Keratinocyte (primary cell): ENCODE data around the gene MBP. TPM values are rescaled to one million over a fixed set of nuclear protein-coding genes. Genes with fewer than 3 reads are reported as not detected.

Experiments used
- DNase-seq: peaks from one replicate; pipeline ENCODE4 v3.0.0-alpha.2; 2011; ENCODE audit warnings: low read depth, missing footprints, low spot score
- FAIRE-seq: peaks from 2 replicates; lab custom pipeline; 2011; peaks lifted over from hg19 to GRCh38; lab: Jason Lieb, UNC
- H2AFZ ChIP-seq: 2 replicates; pipeline ENCODE4 v1.6.0; 2012; ENCODE audit warnings: low read length, control low read depth, inconsistent platforms; ENCODE audit not compliant: control insufficient read depth
- H3K27ac ChIP-seq: 2 replicates; pipeline ENCODE4 v1.5.1; 2011; ENCODE audit warnings: low read length; ENCODE audit not compliant: control insufficient read depth, insufficient read depth
- H3K27me3 ChIP-seq: 3 replicates; pipeline ENCODE4 v1.6.0; 2011; ENCODE audit warnings: low read length; ENCODE audit not compliant: control insufficient read depth, insufficient read depth; ENCODE audit errors: extremely low read depth
- H3K36me3 ChIP-seq, 2 experiments: 2 replicates in 1 of 2; 3 replicates in 1 of 2; pipeline ENCODE4 v1.5.1; 2011; ENCODE audit warnings: low read length in 2 of 2, mild to moderate bottlenecking in 1 of 2; ENCODE audit not compliant: control insufficient read depth in 2 of 2, insufficient read depth in 2 of 2; ENCODE audit errors: extremely low read depth in 1 of 2
- H3K4me1 ChIP-seq: 3 replicates; pipeline ENCODE4 v1.5.1; 2011; ENCODE audit warnings: low read length; ENCODE audit not compliant: control insufficient read depth, insufficient read depth; ENCODE audit errors: extremely low read depth
- H3K4me2 ChIP-seq: 3 replicates; pipeline ENCODE4 v1.6.0; 2011; ENCODE audit warnings: low read depth, low read length; ENCODE audit not compliant: control insufficient read depth, insufficient read depth; ENCODE audit errors: extremely low read depth
- H3K4me3 ChIP-seq, 3 experiments: fragments of 200-600 bp in 1 of 3; sonication (generic) in 1 of 3; 2 replicates in 2 of 3; 3 replicates in 1 of 3; pipeline ENCODE4 v1.5.1; 2011 to 2016; ENCODE audit warnings: low read length in 3 of 3, mild to moderate bottlenecking in 3 of 3, control low read depth in 2 of 3, inconsistent platforms in 1 of 3, low read depth in 1 of 3, mixed read lengths in 1 of 3, mixed run types in 1 of 3, moderate library complexity in 1 of 3; ENCODE audit not compliant: control insufficient read depth in 2 of 3, insufficient read depth in 2 of 3; ENCODE audit errors: extremely low read depth in 1 of 3
- H3K79me2 ChIP-seq: 2 replicates; pipeline ENCODE4 v1.6.0; 2012; ENCODE audit warnings: low read length; ENCODE audit not compliant: control insufficient read depth, insufficient read depth
- H3K9ac ChIP-seq: 3 replicates; pipeline ENCODE4 v1.6.0; 2011; ENCODE audit warnings: low read length; ENCODE audit not compliant: control insufficient read depth, insufficient read depth; ENCODE audit errors: extremely low read depth
- H3K9me1 ChIP-seq: 3 replicates; pipeline ENCODE4 v1.6.0; 2011; ENCODE audit warnings: low read length; ENCODE audit not compliant: control insufficient read depth, insufficient read depth; ENCODE audit errors: extremely low read depth
- H3K9me3 ChIP-seq: 2 replicates; pipeline ENCODE4 v1.5.1; 2012; ENCODE audit warnings: low read depth, low read length; ENCODE audit not compliant: control insufficient read depth
- H4K20me1 ChIP-seq: 3 replicates; pipeline ENCODE4 v1.6.0; 2011; ENCODE audit warnings: low read length; ENCODE audit not compliant: control insufficient read depth, insufficient read depth; ENCODE audit errors: extremely low read depth
- EZH2 ChIP-seq: IDR thresholded peaks from one replicate; pipeline ENCODE4 v1.6.1; 2012; ENCODE audit warnings: inconsistent platforms, mild to moderate bottlenecking, low read length, moderate library complexity
- dilution Hi-C: fragments of 300-500 bp; cut with MboI; formaldehyde crosslinking; loops from one replicate; pipeline ENCODE4 v1.7.0; 2020; ENCODE audit warnings: low sequenced_read_pairs; ENCODE audit not compliant: extremely low pct_ligation_motif_present
- polyA plus RNA-seq, 5 experiments: library from polyadenylated mRNA; depleted of rRNA in 3 of 5; stranded (reverse) in 3 of 5; stranded (forward) in 1 of 5; unstranded in 1 of 5; fragments of >200 nt; gene quantifications; 1 replicate in 1 of 5; 2 replicates in 3 of 5; 3 replicates in 1 of 5; pipeline versions ENCODE4 v1.2.1 to v1.2.3, GENCODE V29; 2011 to 2012; ENCODE audit warnings: missing spikeins in 2 of 5, low read depth in 1 of 5, low replicate concordance in 1 of 5
- TF ChIP-seq, protein P1 (sequence below), 3 experiments: IDR thresholded peaks in 1 of 3; conservative IDR thresholded peaks in 1 of 3; optimal IDR thresholded peaks in 1 of 3; 2 replicates in 2 of 3; 3 replicates in 1 of 3; pipeline versions ENCODE3 to v1.5.1; 2011; ENCODE audit warnings: low read length in 3 of 3, mild to moderate bottlenecking in 3 of 3, moderate library complexity in 2 of 3, control low read depth in 1 of 3, inconsistent platforms in 1 of 3; ENCODE audit not compliant: insufficient read depth in 2 of 3; ENCODE audit errors: extremely low read depth in 1 of 3

The MBP gene
- polyA plus RNA-seq, 1 donor (not counting 4 experiments of a cell fraction or from before 2014, with no cell fraction given) = 38.7 TPM

DNA sequence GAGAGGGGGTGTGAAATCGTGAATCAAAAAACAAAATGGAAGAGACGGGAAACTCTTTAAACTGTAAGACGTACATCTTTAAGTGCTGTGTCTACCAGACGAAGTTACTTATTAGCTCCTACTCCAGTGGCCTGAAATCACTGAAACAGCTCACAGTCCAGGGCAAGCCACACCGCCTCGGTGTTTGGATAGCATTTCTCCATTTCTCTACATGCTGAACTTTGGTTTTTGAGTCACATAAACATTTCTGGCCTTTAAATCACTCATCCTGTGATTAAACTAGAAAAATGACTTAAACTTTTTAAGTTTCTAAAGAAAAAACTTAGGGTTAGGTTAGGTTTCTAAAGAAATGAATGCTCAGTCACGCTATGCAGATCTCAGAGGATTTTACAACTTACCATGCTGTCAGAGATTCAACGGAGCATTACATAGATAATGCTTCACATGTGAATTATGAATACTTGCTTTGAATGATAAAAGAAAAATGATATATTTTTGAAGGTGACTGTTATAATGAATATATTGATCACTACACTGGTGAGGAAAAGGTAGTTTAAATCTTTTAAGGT is 138.4 kb downstream of the MBP start:
- Histone ChIP-seq H3K4me2 (no peak overlapping the region), H3K9me3 (no peaks in the 10 kb centered on the region), H3K79me2 (no peaks in the 10 kb centered on the region), H3K9ac (no peak overlapping the region), H4K20me1 (no peaks in the 10 kb centered on the region), H3K27ac (no peak overlapping the region), H3K36me3 (no peaks in the 10 kb centered on the region), H3K4me3 (no peak overlapping the region), H2AFZ (no peak overlapping the region), H3K27me3 (peaks cover 7% of the 10 kb centered on the region), H3K4me1 (no peaks in the 10 kb centered on the region), H3K9me1 (no peaks in the 10 kb centered on the region)
- dilution Hi-C loops = no loop called here
- FAIRE-seq (no peak), DNase-seq (no peak)
- TF ChIP-seq, protein P1, sequence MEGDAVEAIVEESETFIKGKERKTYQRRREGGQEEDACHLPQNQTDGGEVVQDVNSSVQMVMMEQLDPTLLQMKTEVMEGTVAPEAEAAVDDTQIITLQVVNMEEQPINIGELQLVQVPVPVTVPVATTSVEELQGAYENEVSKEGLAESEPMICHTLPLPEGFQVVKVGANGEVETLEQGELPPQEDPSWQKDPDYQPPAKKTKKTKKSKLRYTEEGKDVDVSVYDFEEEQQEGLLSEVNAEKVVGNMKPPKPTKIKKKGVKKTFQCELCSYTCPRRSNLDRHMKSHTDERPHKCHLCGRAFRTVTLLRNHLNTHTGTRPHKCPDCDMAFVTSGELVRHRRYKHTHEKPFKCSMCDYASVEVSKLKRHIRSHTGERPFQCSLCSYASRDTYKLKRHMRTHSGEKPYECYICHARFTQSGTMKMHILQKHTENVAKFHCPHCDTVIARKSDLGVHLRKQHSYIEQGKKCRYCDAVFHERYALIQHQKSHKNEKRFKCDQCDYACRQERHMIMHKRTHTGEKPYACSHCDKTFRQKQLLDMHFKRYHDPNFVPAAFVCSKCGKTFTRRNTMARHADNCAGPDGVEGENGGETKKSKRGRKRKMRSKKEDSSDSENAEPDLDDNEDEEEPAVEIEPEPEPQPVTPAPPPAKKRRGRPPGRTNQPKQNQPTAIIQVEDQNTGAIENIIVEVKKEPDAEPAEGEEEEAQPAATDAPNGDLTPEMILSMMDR (optimal IDR thresholded peaks at IDR 0.05 in 1 of 3, IDR thresholded peaks at IDR 0.05 in 1 of 3, conservative IDR thresholded peaks at IDR 0.05 in 1 of 3; ENCODE audit: extremely low read depth in 1 of 3, insufficient read depth in 2 of 3, low read length in 3 of 3) = no peak
- TF ChIP-seq EZH2 = no peak

DNA sequence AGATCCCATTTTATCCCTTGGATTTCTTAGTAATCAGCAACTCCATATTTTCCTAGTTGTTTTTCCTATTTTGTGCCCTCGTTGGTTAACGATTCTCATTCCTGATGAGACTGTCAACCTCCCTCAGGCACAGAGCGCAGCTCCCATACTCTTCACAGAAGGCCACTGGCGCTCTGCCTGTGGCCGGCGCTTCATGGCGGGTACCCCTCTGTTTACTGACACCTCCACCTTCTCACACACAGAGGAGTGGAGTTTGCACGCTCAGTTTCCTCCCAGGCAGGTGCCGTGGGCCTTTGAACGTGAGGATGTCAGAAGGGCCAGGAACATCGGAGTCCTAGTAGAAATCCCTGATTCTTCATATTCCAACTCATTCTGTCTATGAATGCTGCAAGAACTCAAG is 139.0 kb downstream of the MBP start:
- Histone ChIP-seq H3K27ac (no peak overlapping the region), H3K9me3 (no peaks in the 10 kb centered on the region), H3K27me3 (peaks cover 7% of the 10 kb centered on the region), H3K79me2 (no peaks in the 10 kb centered on the region), H2AFZ (no peak overlapping the region), H3K4me2 (no peak overlapping the region), H4K20me1 (no peaks in the 10 kb centered on the region), H3K4me1 (no peaks in the 10 kb centered on the region), H3K9ac (no peak overlapping the region), H3K36me3 (no peaks in the 10 kb centered on the region), H3K4me3 (no peak overlapping the region), H3K9me1 (no peaks in the 10 kb centered on the region)
- FAIRE-seq (no peak), DNase-seq (no peak)
- TF ChIP-seq, protein P1 (optimal IDR thresholded peaks at IDR 0.05 in 1 of 3, IDR thresholded peaks at IDR 0.05 in 1 of 3, conservative IDR thresholded peaks at IDR 0.05 in 1 of 3; ENCODE audit: extremely low read depth in 1 of 3, insufficient read depth in 2 of 3, low read length in 3 of 3) = no peak
- TF ChIP-seq EZH2 = no peak
- dilution Hi-C loops = no loop called here
